ENCODE measurements around the gene PRR13.
"Not testable (repeated sequence)": the region's sequence is repeated elsewhere in the genome, so short reads cannot be mapped to it uniquely, and the experiment has no call there.

GRCh38 chr12:53417291-53417816, 24.2 kb upstream of the PRR13 start:
- not testable (repeated sequence) for TF ChIP-seq CTCF (IDR thresholded peaks at IDR 0.05; ENCODE audit: insufficient read depth, low read depth, low read length); EZH2 (IDR thresholded peaks at IDR 0.05; ENCODE audit: insufficient read depth, low read length)

All from astrocyte (in vitro differentiated cells and primary cell).